B cell (primary cell): ENCODE data around the gene UGT1A5. TPM values are rescaled to one million over a fixed set of nuclear protein-coding genes. Genes with fewer than 3 reads are reported as not detected.

ENCODE experiments used
- ATAC-seq: fragments of 200-7000 bp; cut with Tn5 transposase; one replicate; pipeline ENCODE4 v1.10.0; 2021; ENCODE audit warnings: low read depth, mild to moderate bottlenecking, moderate number of reproducible peaks, moderate library complexity
- CTCF ChIA-PET: fragments of 350-600 bp; sonication (Branson Sonifier 250); formaldehyde crosslinking; loops from one replicate; lab custom pipeline; 2021; ENCODE audit warnings: antibody characterized with exemption, inconsistent platforms; lab: Charles Lee
- POLR2A ChIA-PET: fragments of 350-600 bp; sonication (Branson Sonifier 250); formaldehyde crosslinking; loops from one replicate; lab custom pipeline; 2021; ENCODE audit warnings: antibody characterized with exemption; lab: Charles Lee
- DNase-seq: peaks from one replicate; pipeline ENCODE4 v3.0.0; 2013
- H2AFZ ChIP-seq: 2 replicates; pipeline ENCODE4 v1.6.1; 2012; ENCODE audit warnings: mild to moderate bottlenecking, low read depth, low read length; ENCODE audit not compliant: insufficient read depth, poor library complexity, severe bottlenecking
- H3K27ac ChIP-seq, 2 donors: 1 replicate in 1 of 2; 2 replicates in 1 of 2; pipeline ENCODE4 v1.5.1; 2012 to 2013; ENCODE audit warnings: low read length in 2 of 2, mild to moderate bottlenecking in 2 of 2, moderate library complexity in 1 of 2
- H3K27me3 ChIP-seq, 4 experiments: fragments of 200-600 bp in 1 of 4; sonication (generic) in 1 of 4; replicated peaks in 1 of 4; 1 replicate in 2 of 4; 2 replicates in 2 of 4; pipeline versions ENCODE4 v1.6.1 to v1.7.0; 2013 to 2016; ENCODE audit warnings: low read length in 3 of 4, mild to moderate bottlenecking in 2 of 4, mixed read lengths in 1 of 4, moderate library complexity in 1 of 4; ENCODE audit not compliant: insufficient read depth in 4 of 4, control insufficient read depth in 3 of 4; ENCODE audit errors: control extremely low read depth in 1 of 4
- H3K36me3 ChIP-seq, 2 experiments: replicated peaks in 1 of 2; 1 replicate in 1 of 2; 2 replicates in 1 of 2; pipeline versions ENCODE4 v1.6.1 to v1.7.1; 2013; ENCODE audit warnings: low read length in 1 of 2; ENCODE audit not compliant: insufficient read depth in 2 of 2, control insufficient read depth in 1 of 2; ENCODE audit errors: control extremely low read depth in 1 of 2, extremely low read depth in 1 of 2
- H3K4me1 ChIP-seq, 2 donors: fragments of 200-600 bp in 1 of 2; sonication (generic) in 1 of 2; 1 replicate in 1 of 2; 2 replicates in 1 of 2; pipeline versions ENCODE4 v1.5.1 to v1.6.1; 2013 to 2017; ENCODE audit warnings: low read length in 2 of 2; ENCODE audit not compliant: control insufficient read depth in 2 of 2, insufficient read depth in 2 of 2
- H3K4me2 ChIP-seq: replicated peaks from 2 replicates; pipeline ENCODE3; 2012; ENCODE audit warnings: mild to moderate bottlenecking, low read depth, low read length; ENCODE audit not compliant: poor library complexity, severe bottlenecking
- H3K4me3 ChIP-seq, 5 experiments: fragments of 200-600 bp in 1 of 5; sonication (generic) in 1 of 5; 1 replicate in 3 of 5; 2 replicates in 2 of 5; pipeline versions ENCODE4 v1.5.1 to v1.7.0; 2011 to 2016; ENCODE audit warnings: low read length in 4 of 5, mild to moderate bottlenecking in 4 of 5, low read depth in 2 of 5, control low read depth in 1 of 5, moderate library complexity in 1 of 5; ENCODE audit not compliant: insufficient read depth in 1 of 5; ENCODE audit errors: control extremely low read depth in 1 of 5, extremely low read depth in 1 of 5
- H3K79me2 ChIP-seq: fragments of 200-600 bp; sonication (generic); one replicate; pipeline ENCODE4 v1.6.0; 2016; ENCODE audit warnings: low read length; ENCODE audit not compliant: control insufficient read depth, insufficient read depth
- H3K9ac ChIP-seq: fragments of 200-600 bp; sonication (generic); 2 replicates; pipeline ENCODE4 v1.6.1; 2017; ENCODE audit warnings: mild to moderate bottlenecking, low read length, moderate library complexity
- H3K9me3 ChIP-seq, 3 donors: one replicate each; pipeline versions ENCODE4 v1.6.1 to v1.7.1; 2013; ENCODE audit warnings: low read length in 2 of 3; ENCODE audit not compliant: control insufficient read depth in 2 of 3, insufficient read depth in 1 of 3; ENCODE audit errors: control extremely low read depth in 1 of 3
- H4K20me1 ChIP-seq: 2 replicates; pipeline ENCODE4 v1.6.0; 2012; ENCODE audit warnings: mild to moderate bottlenecking, low read length; ENCODE audit not compliant: insufficient read depth, control insufficient read depth, poor library complexity, severe bottlenecking
- H3K27ac Mint-ChIP-seq: one replicate; pipeline ENCODE4 v1.8.0; 2021; ENCODE audit warnings: mixed read lengths
- H3K27me3 Mint-ChIP-seq: one replicate; pipeline ENCODE4 v1.8.0; 2021; ENCODE audit warnings: mixed read lengths
- H3K4me1 Mint-ChIP-seq: one replicate; pipeline ENCODE4 v1.8.0; 2021; ENCODE audit warnings: mixed read lengths
- H3K4me3 Mint-ChIP-seq: one replicate; pipeline ENCODE4 v1.8.0; 2021; ENCODE audit warnings: mixed read lengths
- H3K9me3 Mint-ChIP-seq: one replicate; pipeline ENCODE4 v1.8.0; 2022; ENCODE audit warnings: mixed read lengths; ENCODE audit not compliant: insufficient read depth
- CTCF ChIP-seq: fragments of 200-600 bp; IDR thresholded peaks from one replicate; pipeline ENCODE4 v1.8.0; 2022; ENCODE audit warnings: antibody characterized with exemption, mild to moderate bottlenecking
- EZH2 ChIP-seq: IDR thresholded peaks from 2 replicates; pipeline ENCODE4 v1.6.1; 2012; ENCODE audit warnings: borderline replicate concordance, low read depth, mild to moderate bottlenecking, moderate library complexity, low read length; ENCODE audit not compliant: insufficient read depth, poor library complexity, severe bottlenecking
- WGBS: methylation state at CpG from one replicate; pipeline ENCODE4 v1.1.5; 2013; ENCODE audit warnings: missing lambda C conversion rate; ENCODE audit not compliant: insufficient coverage; 5-methylcytosine and 5-hydroxymethylcytosine counted together
- intact Hi-C: fragments of 100-400 bp; cut with micrococcal nuclease; formaldehyde crosslinking; loops from one replicate; pipeline ENCODE4 v1.10.0; 2022
- polyA plus RNA-seq: library from polyadenylated mRNA; depleted of rRNA; stranded (reverse); fragments of >200 nt; gene quantifications from 2 replicates; pipeline ENCODE4 v1.2.3, GENCODE V29; 2012
- total RNA-seq, 2 donors: library from RNA; stranded (reverse); fragments of 120-200 nt in 1 of 2; gene quantifications; 1 replicate in 1 of 2; 2 replicates in 1 of 2; pipeline versions ENCODE4 v1.2.3 to v1.2.4, GENCODE V29; 2013 to 2022

The UGT1A5 gene
- total and polyA plus RNA-seq, 2 donors (not counting 1 experiment from before 2014, with no cell fraction given), result not detected

DNA sequence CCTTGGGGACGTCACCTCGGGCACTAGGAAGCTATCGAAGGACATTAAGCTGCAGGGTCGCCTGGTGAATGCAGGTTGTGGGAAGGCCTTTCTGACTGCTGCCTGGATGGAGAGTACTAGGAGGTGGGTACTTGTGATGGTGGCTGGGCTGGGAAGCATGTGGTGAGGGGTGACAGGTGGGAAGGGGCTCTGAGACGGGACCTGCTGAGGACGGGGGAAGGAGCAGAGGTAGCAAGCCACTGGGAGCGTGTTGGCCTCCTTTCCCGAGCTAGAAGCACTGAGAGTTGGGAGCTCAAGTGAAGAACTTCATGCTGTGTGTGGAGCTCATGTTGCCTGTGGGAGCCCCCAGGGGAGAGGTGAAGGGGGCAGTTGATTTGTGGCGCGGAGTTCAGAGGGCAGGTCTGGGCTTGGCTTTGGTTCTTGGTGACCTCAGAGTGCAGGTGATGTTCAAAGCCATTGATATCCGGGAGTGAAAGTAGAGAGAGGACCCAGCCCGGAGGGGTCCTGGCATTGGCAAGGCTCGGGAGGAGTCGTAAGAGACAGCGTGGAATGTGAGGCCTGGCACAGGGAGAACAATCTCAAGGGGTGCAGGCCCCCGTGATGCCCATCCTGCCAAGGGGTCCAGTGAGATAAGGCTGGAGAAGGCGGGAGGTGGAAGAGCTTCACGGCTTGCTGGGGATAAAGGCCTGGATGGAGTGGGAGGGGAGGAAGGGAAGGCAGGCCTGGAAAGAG lies 78.6 kb downstream of the UGT1A5 start:
- Mint-ChIP-seq H3K9me3 (peaks cover 1% of the 10 kb centered on the region), H3K4me1 (no peaks in the 10 kb centered on the region), H3K27me3 (peaks cover 8% of the 10 kb centered on the region), H3K4me3 (no peak overlapping the region), H3K27ac (no peak overlapping the region)
- Histone ChIP-seq H3K36me3 (no peaks in the 10 kb centered on the region), H2AFZ (no peak overlapping the region), H3K4me2 (no peak overlapping the region), H3K27ac (no peak overlapping the region), H4K20me1 (no peaks in the 10 kb centered on the region), H3K79me2 (no peaks in the 10 kb centered on the region), H3K9me3 (peaks cover 0 to 8% (median 0%) of the 10 kb centered on the region in 3 donors), H3K4me1 (no peaks in the 10 kb centered on the region), H3K4me3 (no peak overlapping the region), H3K27me3 (no peaks in the 10 kb centered on the region), H3K9ac (no peak overlapping the region)
- ChIA-PET CTCF (no interaction called here), POLR2A (no interaction called here)
- no peak for DNase-seq
- ATAC-seq, result no peak
- WGBS, result 92% methylated on average over 18 of the region's 18 CpGs
- intact Hi-C loops, result no loop called here
- TF ChIP-seq EZH2 (no peak), CTCF (no peak)

- H3K79me2 ChIP-seq, result no peaks in the 10 kb centered on the region
- no peak overlapping the region for H3K27ac ChIP-seq
- peaks cover 2% of the 10 kb centered on the region for H3K9me3 Mint-ChIP-seq
- H4K20me1 ChIP-seq, result no peaks in the 10 kb centered on the region
- 78% methylated on average over 9 of the region's 9 CpGs for WGBS
- peaks cover 0 to 8% (median 0%) of the 10 kb centered on the region in 3 donors for H3K9me3 ChIP-seq
- H3K9ac ChIP-seq, result no peak overlapping the region
- ChIA-PET CTCF (no interaction called here), POLR2A (no interaction called here)
- peaks cover 6% of the 10 kb centered on the region for H3K27me3 Mint-ChIP-seq
- intact Hi-C loops, result no loop called here
- no peaks in the 10 kb centered on the region for H3K27me3 ChIP-seq
- no peak overlapping the region for H3K4me3 Mint-ChIP-seq
- no peak for TF ChIP-seq CTCF
- no peak for TF ChIP-seq EZH2
- no peak overlapping the region for H3K4me3 ChIP-seq
- H3K4me1 Mint-ChIP-seq, result no peaks in the 10 kb centered on the region
- H3K36me3 ChIP-seq, result no peaks in the 10 kb centered on the region
- no peak overlapping the region for H2AFZ ChIP-seq
- DNase-seq (no peak), ATAC-seq (no peak)
- no peaks in the 10 kb centered on the region for H3K4me1 ChIP-seq
- no peak overlapping the region for H3K27ac Mint-ChIP-seq
- no peak overlapping the region for H3K4me2 ChIP-seq
These were observed 79.2 kb downstream of the UGT1A5 start for GRCh38 chr2:233791883-233792329.
